SKM-1 (cell line): ENCODE data around the gene GSKIP.
A peak's percentile ranks its signal among the peaks of the same experiment; 100 is the strongest.

ENCODE experiments used
- DNase-seq: peaks from one replicate; lab custom pipeline; 2025; ENCODE audit not compliant: unreplicated experiment; lab: John Stamatoyannopoulos, UW

GSKIP gene

GRCh38 chr14:96376093-96376492 is 12.8 kb downstream of the GSKIP start:
- no peak for DNase-seq

- no peak for DNase-seq
These were observed 17.4 kb downstream of the GSKIP start for GRCh38 chr14:96380735-96381134.

GRCh38 chr14:96383445-96383844 is 20.1 kb downstream of the GSKIP start:
- DNase-seq: no peak

DNA sequence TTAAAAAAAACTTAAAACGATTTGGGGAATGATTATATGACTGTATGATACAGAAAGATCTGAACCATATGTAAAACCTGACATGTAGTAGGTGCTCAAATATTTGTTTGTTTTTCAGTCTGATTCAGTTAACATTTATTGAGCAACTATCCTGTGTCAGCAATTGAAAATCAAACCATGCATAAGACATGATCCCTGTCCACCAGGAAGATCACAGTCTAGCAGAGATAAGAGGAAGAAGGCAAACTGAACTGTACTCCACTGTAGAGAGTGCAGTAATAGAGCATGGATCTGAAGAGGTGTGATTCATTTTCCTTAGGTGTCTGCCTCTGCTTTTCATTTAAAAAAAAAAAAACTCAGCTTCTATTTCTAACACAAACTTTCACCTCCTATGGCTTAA is 20.7 kb downstream of the GSKIP start:
- no peak for DNase-seq

GRCh38 chr14:96384740-96385139 is 21.4 kb downstream of the GSKIP start:
- DNase-seq: no peak

GRCh38 chr14:96385385-96385784 is 22.1 kb downstream of the GSKIP start:
- no peak for DNase-seq

DNA sequence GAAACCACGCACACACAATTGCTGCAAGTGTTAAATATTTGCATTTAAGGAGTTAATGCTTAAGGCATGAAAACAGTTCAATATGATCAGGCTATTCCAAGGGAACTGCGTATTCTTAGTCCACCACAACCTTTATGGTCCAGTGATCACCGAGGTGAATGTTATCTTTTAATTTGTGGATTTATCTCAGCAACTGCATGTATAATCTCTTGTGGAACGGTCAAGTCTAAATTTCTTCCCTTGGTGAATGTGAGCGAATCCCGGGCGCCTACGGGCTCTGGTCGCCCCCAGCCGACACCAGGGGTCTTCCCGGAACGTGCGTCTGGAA is 27.6 kb downstream of the GSKIP start:
- DNase-seq: no peak

DNA sequence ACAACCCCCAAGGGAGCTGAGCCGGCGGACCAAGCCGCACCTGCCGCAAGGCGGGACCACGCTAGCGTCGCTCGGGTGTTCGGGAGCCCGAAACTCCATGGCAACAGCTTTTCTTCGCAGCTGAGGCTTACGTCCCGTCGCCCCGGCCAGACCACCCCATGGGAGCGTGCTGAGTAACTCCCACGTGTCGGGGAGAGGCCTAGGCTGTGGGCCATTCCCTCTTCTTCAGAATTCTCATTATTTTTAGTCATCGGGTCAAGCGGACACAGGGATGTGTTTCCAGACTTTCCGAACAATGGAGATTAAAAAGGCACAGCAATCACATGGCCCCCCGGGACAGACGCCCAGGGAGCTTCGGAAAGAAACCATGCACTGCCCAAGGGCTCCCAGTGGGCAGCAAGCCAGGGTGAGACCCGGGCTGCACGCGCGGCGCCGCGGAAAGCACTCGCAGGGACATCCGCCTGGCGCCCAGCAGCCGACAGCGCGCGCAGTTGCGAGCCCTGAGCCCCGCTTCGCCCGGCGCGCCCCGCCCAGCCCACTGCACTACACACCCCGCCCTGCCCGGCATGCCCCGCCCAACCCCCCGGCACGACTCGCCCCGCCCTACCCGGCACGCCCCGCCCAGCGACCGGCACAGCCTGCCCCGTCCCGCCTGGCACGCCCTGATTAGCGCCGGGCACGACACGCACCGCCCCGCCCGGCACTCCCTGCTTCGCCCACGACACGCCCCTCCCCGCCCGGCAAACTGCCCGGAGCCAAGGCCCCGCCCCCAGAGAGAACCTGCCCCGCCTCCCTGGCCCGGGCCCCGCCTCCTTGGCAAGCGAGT is 28.2 kb downstream of the GSKIP start:
- peak; percentile 42 for DNase-seq

- no peak for DNase-seq
These were observed 29.9 kb downstream of the GSKIP start for GRCh38 chr14:96393071-96393691.

DNA sequence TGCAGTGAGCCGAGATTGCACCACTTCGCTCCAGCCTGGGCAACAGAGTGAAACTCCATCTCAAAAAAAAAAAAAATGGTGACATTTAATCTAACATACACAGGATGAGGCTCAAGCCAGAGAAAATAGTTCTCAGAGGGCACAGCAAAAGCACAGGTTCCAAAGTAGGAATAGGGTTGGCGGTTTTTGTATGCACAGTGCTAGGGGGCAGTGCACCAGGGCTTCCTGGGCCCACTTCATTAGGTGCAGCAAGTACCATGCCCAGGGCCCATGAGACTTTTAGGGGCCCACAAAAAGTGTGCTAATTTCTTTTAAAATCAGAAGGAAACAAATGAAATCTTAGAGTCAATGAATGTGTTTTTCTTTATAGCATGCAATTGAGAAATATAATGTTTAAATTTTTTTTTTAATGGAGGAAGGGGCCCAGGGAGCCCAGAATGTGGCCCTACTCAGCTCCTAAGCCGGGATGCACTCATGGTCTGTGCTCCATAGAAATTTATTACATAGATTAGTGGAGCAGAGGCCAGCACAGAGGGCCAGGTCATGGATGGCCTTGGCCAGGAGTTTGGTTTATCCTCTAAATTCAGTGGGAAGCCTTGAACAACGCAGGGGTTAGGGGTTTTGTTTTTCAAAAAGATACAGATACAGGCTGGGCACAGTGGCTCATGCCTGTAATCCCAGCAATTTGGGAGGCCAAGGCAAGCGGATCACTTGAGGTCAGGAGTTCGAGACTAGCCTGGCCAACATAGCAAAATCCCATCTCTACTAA is 30.9 kb downstream of the GSKIP start:
- no peak for DNase-seq

- DNase-seq: no peak
These were observed 35.1 kb downstream of the GSKIP start for GRCh38 chr14:96398432-96398831.

DNA sequence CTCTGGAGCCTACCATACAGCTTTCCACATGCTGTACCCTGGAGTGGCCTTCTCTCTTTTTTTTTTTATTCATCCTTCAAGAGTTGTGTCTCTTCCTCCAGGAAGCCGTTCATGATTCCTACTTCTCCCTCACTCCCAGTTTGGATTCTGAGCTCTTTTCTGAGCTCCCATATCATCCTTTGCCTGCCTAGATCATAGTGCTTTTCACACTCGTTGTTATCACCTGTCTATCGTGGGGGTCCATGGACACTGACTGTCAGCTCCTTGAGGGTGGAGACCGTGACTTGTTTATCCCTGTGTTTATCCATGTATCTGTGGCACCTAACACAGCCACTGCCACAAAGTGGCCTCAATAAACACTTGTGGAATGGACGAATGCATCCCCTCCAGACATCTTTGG is 35.6 kb downstream of the GSKIP start:
- DNase-seq: no peak

- DNase-seq: no peak
These were observed 36.1 kb downstream of the GSKIP start for GRCh38 chr14:96399405-96399804.

DNA sequence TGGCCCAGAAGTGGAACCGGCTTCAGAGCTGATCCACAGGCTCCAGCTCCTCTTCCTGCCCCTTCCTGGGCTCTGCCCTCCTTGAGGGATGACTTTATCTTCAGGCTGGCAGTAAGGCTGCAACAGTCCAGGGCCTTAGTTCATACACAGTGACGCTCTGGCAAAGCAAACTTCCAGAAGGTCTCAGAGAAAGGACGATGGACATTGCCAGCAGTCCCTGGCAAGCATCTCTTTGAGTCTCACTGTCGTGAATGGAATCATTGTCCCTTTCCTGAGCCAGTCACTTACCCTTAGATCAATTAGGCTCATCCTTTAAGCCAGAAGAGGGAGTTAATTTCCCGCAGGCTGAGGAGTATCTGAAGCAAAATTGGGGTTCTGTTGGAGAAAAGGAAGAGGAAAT is 37.2 kb downstream of the GSKIP start:
- no peak for DNase-seq

GRCh38 chr14:96403409-96403808 is 40.1 kb downstream of the GSKIP start:
- DNase-seq: no peak

- no peak for DNase-seq
These were observed 42.4 kb downstream of the GSKIP start for GRCh38 chr14:96405677-96406076.

- DNase-seq: no peak
These were observed 44.7 kb downstream of the GSKIP start for GRCh38 chr14:96407935-96408570.

- no peak for DNase-seq
These were observed 45.3 kb downstream of the GSKIP start for GRCh38 chr14:96408608-96409007.

DNA sequence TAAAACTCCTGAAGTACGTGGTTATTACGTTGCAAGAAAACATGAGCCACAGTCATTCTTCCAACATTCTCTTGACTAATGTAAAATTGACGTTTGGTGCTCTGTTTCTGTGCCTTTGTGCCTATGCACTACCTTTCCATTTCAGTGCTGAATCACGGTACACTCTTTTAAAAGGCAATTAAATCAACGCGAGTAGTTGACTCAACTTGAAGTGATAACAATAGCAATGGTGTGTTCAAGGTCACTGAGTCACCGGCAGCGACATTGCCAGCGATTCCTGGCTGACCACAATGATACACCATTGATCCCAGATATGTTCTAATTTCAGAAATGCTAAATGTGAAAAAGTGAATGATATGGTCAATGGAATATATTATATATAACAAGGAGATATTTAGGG is 46.4 kb downstream of the GSKIP start:
- DNase-seq: no peak

DNA sequence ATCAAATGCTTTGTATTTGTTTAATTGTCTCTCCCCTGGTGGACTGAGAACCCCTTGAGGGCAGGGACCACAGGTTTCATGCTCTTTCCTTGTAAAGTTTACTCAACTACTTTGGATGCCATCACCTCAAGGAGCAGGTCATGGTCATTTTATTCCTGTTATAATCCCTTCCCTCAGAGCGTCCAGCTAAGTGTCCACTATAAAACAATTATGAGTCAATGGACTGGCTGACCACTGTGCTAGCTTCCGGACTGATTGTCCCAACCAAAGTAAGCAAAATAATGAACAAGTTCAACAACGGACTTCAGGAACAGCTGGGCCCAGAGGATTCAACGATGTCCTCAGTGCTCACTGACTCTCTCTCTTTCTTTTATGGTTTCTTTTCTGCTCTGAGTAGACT is 46.8 kb downstream of the GSKIP start:
- DNase-seq: no peak

- DNase-seq: no peak
These were observed 50.2 kb downstream of the GSKIP start for GRCh38 chr14:96413526-96413925.

DNA sequence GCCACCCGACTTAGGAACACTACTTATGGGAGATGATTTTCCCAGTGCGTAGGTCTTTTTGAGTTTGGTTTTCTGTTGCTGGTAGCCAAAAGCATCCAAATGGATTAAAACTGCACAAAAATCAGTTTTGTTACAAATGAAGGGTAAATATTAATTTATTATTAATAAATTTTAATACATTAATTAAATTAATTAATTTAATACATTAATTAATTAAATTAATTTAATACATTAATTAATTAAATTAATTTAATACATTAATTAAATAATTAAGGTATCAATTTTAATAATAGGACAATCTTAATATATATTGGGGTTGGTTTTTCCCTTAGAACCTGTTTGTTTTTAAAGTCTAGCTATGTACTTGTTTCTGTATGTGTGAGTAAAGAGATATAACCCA is 52.2 kb downstream of the GSKIP start:
- DNase-seq: no peak
